T-helper 22 cell (primary cell): ENCODE results near the gene NFATC3.

Experiments used
- DNase-seq: peaks from one replicate; pipeline ENCODE4 v3.0.0-alpha.2; 2020; ENCODE audit warnings: low read depth

The NFATC3 gene

GRCh38 chr16:68085259-68086071 lies at the start of gene NFATC3:
Gene NFATC3 (plus strand): TSS chr16:68085370. CDS start chr16:68085682, 312 bp downstream.
- DNase-seq: peak; percentile 99

DNA sequence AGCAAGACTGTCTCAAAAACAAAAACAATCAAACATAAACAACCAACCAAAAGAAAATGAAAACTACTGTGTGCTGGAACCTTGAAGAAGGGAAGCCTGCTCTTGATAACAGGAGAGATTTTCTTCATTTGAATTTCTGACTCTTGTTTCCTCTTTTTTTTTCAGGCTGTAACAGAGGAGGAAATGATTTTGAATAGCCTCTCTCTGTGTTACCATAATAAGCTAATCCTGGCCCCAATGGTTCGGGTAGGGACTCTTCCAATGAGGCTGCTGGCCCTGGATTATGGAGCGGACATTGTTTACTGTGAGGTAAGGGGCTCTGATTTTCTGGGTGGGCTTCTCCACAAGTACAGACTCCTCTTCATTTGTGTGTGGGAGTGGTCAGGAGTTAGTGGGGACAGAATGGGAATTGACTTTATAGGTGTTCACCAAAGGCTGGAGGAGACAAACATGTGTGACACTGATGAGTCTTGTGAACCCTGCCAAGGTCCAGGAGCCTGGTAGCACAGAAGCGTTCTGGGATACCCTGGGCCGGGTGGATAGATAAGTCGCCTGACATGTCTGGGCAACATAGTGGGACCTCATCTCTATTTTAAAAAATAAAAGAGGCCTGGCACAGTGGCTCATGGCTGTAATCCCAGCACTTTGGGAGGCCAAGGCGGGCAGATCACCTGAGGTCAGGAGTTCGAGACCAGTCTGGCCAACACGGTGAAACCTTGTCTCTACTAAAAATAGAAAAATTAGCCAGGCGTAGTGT lies 47.2 kb upstream of the NFATC3 start:
- DNase-seq: no peak

DNA sequence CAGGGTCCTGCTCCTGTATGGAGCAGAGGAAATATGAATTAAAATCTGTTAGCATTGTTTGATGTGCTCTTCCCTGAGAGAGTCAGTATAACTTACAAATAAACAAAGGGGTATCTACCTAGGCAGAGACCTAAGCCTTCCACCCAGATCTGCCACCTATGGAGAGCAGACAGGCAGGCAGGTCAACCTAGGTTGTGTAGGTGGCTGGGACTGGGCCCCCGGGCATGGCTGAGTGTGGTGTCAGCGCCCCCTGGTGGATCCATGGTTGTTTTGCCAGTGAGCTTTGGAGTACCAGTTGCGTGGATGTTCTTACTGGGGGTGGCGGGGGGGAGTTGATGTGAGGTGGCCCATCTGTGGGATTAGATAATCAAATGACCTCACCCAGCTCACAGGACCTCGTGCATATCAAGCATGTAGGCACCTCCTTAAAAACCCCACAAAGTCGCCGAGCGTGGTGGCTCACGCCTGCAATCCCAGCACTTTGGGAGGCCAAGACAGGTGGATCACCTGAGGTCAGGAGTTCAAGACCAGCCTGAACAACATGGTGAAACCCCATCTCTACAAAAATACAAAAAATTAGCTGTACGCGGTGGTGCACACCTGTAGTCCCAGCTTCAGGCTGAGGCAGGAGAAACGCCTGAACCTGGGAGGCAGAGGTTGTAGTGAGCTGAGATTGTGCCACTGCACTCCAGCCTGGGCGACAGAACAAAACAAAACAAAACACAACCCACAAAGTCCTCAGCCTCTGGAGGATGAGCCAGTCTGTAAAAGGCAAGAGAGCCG lies 44.5 kb upstream of the NFATC3 start:
- peak; percentile 66 for DNase-seq

DNA sequence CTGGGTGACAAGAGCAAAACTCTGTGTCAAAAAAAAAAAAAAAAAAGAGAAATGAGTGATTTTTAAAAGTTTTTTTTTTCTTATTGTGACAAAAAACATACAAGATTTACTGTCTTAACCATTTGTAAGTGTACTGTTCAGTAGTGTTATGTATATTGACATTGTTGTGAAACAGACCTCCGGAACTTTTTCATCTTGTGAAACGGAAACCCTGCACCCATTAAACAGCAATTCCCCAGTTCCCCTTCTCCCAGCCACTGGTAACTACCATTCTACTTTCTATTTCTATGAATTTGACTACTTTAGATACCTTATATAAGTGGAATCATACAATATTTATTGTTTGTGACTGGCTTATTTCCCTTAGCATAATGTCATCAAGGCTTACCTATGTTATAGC lies 43.4 kb upstream of the NFATC3 start:
- no peak for DNase-seq

DNA sequence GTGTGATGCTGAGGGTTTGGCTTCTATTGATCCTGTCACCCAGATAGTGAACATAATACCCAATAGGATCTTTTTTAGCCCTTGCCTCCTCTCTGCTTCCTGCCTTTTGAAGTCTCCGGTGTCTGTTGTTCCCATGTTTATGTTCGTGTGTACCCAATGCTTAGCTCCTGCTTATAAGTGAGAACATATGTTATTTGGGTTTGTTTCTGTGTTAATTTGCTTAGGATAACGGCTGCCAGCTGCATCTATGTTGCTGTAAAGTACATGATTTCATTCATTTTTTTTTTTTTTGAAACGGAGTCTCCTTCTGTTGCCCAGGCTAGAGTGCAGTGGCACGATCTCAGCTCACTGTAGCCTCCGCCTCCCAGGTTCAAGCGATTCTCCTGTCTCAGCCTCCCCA lies 39.1 kb upstream of the NFATC3 start:
- DNase-seq: no peak

GRCh38 chr16:68047987-68048386 lies 37.2 kb upstream of the NFATC3 start:
- DNase-seq: no peak

DNA sequence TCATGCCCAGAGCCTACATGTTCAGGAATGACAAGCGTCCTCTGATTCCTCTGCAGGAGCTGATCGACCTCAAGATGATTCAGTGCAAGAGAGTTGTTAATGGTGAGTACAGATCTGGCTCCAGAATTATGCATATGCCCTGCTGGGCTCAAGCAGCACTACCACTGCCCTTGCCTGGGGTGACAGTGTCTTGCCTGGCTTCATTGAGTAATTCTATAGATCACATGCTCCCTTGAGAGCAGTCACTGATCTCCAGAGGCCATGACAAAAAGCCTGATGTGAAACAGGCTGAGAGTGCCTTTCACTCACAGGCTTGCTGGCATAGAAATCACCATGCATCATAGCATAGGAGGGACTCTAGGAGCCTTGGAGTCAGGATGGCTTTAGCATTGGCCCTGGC lies 35.7 kb upstream of the NFATC3 start:
- no peak for DNase-seq

DNA sequence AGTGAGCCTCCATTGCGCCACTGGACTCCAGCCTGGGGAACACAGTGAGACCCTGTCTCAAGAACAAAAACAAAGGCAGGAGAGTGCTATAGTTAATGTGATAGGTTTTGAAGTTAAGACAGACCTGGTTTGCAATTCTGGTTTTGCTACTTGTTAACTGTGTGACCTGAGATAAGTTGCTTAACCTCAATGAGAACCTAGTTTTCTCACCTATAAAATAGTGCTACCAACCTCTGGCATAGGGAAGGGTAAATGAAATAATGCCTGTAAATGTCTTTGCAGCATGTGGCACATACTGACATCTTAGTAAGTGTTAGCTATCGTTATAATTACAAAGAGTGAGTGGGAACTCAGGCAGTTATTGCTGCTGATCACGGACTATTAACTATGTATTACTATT lies 29.8 kb upstream of the NFATC3 start:
- no peak for DNase-seq

GRCh38 chr16:68059804-68060203 lies 25.4 kb upstream of the NFATC3 start:
- no peak for DNase-seq

DNA sequence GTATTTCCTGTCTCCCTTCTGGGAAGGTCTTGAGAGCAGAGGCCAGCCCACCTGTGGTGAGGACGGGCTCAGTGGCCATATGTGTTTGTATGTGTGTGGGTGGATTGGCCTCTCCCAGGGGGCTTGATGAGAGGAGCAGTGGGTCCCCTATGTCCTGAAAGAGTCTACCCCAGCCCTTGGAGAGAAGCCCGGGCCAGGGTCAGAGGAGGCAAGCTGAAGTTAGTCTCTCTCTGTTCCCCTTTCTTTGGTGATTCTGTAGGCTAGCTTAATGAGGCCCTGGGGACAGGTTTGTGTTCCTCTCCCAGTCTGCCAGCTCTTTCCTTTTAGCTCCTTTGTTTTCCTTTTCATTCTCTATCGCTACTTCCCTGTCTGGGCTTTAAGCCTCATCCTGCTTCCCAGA lies 23.8 kb upstream of the NFATC3 start:
- no peak for DNase-seq

DNA sequence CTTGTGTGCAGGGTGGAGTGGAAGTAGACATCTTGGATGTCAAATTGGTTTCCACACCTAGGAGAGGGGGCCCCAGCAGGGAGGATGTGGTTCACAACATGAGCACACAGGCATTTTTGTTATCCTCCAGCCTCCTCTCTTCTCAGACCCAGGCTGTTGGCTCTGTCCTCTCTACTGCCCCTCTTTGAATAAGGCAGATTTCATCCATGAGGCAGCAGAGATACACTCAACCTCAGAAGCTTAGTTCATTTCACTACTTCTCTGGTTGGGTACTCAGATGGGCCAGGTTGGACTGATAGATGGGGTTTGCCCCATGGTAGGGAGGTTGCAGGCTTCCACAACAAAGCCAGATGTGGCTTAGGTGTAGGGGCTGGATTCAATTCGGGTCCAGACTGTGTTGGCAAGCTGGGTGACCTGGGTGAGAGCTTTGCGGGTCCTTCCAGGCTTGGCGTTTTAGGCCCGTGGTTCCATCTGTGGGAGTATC lies 22.2 kb upstream of the NFATC3 start:
- DNase-seq: no peak

DNA sequence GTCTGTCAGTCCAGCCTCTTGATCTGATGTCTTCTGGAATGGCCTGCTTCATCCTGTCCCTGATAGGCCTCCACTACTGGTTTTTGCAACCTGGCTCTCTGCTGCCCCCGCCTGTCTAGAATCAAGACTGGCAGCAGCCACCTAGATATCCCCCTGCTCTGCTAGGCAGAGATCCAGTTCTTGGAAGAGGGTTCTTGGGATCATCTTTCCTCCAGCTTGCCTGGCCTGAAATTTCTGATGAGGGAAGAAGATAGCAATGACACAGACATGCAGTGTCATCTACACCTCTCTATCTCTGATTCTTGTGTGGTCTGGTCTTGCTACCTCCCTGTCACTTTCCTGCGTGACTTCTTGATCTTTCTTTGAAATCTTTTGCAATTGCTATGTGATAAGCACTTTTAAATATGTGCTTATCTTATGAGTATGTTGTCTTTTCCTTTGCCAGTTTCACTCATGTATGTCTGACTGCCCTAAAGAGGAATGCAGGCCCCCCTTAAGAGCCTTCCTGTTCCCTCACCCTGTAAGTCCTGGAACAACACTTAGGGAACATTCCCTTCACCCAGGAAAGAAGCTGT lies 20.3 kb upstream of the NFATC3 start:
- peak; percentile 32 for DNase-seq

GRCh38 chr16:68065716-68066305 lies 19.4 kb upstream of the NFATC3 start:
- DNase-seq: no peak

DNA sequence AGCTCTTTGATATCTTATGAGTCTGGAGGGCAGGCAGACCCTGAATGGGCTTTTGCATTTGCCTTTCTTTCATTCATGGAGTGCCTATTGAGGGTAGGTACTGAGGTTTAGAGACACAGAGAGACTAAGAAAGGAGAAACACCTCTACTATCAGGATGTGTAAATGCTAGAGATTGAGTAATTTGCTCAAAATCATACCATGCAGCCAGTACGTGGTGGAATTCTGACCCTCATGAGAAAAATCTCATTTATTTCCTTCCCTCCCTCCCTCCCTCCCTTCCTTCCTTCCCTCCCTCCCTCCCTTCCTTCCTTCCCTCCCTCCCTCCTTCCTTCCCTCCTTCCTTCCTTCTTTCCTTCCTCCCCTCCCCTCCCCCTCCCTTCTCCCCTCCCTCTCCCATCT lies 18.4 kb upstream of the NFATC3 start:
- no peak for DNase-seq

DNA sequence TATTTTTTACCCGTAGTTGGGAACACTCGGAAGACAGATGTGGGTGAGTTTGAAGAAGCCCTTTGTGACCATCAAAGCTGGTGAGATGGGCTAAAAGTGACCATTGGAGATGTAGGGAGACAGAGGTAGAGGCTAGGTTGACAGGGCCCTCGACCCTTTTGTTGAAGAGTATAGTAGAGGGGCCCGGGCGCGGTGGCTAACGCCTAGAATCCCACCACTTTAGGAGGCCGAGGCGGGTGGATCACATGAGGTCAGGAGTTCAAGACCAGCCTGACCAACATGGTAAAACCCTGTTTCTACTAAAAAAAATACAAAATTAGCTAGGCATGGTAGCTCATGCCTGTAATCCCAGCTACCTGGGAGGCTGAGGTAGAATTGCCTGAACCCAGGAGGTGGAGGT lies 16.2 kb upstream of the NFATC3 start:
- DNase-seq: no peak

DNA sequence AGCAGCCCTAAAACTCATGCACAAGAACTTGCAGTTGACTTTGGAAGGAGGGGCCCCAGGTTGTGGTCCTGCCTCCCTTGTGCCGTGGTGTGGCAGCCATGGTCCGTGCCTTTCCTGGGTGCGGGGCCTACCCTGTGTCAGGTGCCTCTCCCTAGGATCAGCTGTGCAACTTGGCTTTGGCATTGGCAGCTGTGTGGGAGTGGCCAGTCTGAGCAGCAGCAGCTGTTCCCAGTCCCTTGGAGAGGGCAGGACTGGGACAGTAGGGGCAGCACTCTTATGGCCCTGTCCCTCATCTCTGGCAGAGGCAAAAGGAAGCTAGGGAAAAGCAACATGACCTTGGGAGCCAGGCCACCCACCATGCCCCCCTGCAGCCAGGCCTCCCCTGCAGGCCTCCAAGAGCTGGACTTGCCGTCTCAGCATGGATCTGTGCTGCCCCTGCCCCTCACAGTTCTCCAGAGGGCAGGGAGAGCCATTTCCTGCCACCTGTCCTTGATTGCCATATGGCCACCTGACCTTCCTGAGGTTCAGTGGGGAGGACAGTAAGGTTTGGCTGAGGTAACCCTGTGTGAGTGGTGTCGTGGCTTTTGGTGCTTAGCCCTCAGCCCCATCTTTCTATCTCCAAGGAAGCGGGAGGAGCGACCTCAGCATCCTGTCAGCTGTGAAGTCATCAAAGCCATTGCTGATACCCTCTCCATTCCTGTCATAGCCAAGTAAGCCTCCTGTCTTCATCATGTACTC lies 15.5 kb upstream of the NFATC3 start:
- peak; percentile 29 for DNase-seq

DNA sequence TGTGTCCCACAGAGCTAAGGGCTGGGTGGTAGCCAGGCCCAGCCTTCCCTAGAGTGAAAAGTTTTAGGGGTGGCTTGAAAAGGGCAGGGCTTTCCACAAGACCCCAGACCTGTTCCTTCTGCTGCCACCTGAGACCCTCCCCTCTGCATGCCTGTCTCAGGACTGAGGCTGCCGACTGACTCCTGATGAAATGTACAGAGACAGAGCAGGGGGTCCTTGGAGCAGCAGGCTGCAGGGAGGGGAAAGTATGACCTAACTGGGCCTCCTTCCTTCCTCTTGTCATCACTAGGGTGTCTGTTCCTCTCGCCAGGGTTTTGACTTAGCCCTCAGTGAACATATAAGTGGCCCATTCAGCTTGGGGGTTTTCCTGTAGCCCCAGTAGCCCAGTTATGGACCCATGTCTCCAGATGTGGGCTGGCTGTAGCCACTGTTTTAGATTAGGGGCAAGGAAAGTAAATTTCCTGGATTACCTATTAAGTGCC lies 14.9 kb upstream of the NFATC3 start:
- DNase-seq: no peak

DNA sequence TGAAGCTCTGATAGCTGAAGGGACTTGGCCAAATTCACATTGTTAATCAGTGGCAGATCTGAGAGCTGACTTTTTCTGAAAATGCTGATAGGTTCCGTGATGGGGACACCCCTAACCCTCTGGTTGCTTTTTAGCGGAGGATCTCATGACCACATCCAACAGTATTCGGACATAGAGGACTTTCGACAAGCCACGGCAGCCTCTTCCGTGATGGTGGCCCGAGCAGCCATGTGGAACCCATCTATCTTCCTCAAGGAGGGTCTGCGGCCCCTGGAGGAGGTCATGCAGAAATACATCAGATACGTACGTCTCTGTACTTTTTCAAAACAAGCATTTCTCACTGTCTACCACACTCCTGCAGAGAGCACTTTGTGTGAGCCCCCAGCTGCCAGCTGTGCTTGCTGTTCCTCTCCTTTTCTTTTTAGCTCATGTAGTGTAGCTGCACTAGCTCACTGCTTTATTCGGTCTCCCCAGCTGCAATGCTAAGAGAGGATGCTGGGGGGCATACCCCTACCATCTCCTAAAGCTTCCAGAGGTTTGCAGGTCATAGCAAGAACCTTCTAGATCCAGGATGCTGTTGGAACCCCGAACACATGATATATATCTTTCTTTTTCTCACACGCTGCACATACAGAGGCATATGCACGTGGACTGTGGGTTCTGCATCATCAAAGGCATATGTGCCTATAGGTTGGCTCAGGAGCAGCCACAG lies 14.2 kb upstream of the NFATC3 start:
- DNase-seq: no peak

DNA sequence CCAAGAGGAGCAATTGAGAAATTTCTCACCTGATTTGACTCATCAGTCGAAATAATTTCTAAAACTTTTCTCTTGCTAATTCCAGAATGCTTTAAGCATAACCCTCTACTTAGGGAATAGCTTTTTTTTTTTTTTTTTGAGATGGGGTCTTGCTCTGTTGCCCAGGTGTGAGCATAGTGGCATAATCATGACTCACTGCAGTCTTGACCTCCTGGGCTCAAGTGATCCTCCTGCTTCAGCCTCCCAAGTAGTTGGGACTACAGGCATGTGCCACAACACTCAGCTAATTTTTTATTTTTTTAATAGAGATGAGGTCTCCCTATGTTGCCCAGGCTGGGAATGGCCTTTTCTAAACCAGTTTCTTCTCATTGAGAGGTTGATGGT lies 13.7 kb upstream of the NFATC3 start:
- no peak for DNase-seq

DNA sequence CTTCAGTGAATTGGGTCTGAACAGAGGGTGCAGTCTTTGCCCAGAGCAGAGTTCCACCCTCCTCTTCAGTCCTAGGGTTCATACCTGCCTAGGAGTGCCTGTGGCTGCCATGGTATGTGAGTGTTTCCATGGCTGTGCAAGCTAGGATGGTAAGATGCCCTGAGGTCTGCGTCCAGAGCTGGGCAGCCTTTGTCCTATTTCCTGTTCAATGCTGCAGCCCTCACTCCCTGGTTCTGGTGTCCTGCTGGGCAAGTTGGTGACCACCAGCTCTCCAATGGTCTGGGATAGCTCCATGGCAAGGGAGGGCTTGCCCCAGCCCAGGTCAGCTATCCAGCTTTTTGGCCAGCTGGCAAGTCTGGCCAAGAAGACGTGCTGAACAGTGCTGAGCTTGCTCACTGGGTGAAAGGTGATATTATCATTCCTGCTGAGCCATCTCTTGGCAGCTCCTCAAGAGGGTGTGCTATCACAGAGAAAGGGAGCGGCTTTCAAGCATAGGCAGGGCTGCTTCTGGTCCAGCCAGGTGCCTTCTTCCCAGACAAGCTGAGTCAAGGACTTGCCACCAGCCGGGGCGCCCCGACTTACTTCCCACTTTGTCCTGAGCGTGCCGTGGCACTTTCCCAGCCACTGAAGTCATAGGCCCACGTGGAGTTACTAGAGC lies 13.0 kb upstream of the NFATC3 start:
- DNase-seq: no peak
